Breast epithelium (tissue), 3 donors: Measurements from ENCODE around the gene NWD2.

Experiments used
- CTCF ChIP-seq, 3 donors: fragments of 450-650 bp; IDR thresholded peaks; one replicate each; pipeline ENCODE4 v1.5.1; 2016 to 2017; ENCODE audit warnings: antibody characterized with exemption in 3 of 3, mild to moderate bottlenecking in 3 of 3, moderate library complexity in 3 of 3
- POLR2A ChIP-seq: fragments of 450-650 bp; IDR thresholded peaks from one replicate; pipeline ENCODE4 v1.6.1; 2016; ENCODE audit warnings: antibody characterized with exemption, mild to moderate bottlenecking, moderate library complexity
- POLR2AphosphoS5 ChIP-seq, 3 donors: sonication (generic); formaldehyde crosslinking; IDR thresholded peaks; one replicate each; pipeline ENCODE4 v1.6.1; 2017; ENCODE audit warnings: antibody characterized with exemption in 3 of 3

GRCh38 chr4:37475087-37475486 lies 230.5 kb downstream of the NWD2 start:
- no peak for TF ChIP-seq POLR2A
- no peak for TF ChIP-seq CTCF (IDR thresholded peaks at IDR 0.05)
- TF ChIP-seq POLR2AphosphoS5 (IDR thresholded peaks at IDR 0.05) = no peak
